Effector memory CD8-positive, alpha-beta T cell (primary cell): ENCODE results near the gene SOS2.

Experiments used
- ATAC-seq: fragments of 150-1000 bp; cut with Tn5 transposase; replicated peaks from 2 replicates; pipeline ENCODE4 v1.10.0; 2021; ENCODE audit warnings: mild to moderate bottlenecking, moderate library complexity
- DNase-seq, 3 experiments: peaks; one replicate each; pipeline ENCODE4 v3.0.0; 2021
- H3K27ac Mint-ChIP-seq, 2 donors: one replicate each; pipeline ENCODE4 v1.8.0; 2022; ENCODE audit warnings: mild to moderate bottlenecking in 2 of 2, mixed read lengths in 2 of 2, moderate library complexity in 2 of 2
- H3K27me3 Mint-ChIP-seq, 2 donors: one replicate each; pipeline ENCODE4 v1.8.0; 2022; ENCODE audit warnings: mixed read lengths in 2 of 2
- H3K36me3 Mint-ChIP-seq: one replicate; pipeline ENCODE4 v1.8.0; 2022; ENCODE audit warnings: mild to moderate bottlenecking, moderate library complexity, mixed read lengths; ENCODE audit not compliant: insufficient read depth
- H3K4me1 Mint-ChIP-seq, 2 donors: one replicate each; pipeline ENCODE4 v1.8.0; 2022; ENCODE audit warnings: low read depth in 2 of 2, mixed read lengths in 2 of 2
- H3K4me3 Mint-ChIP-seq, 2 donors: one replicate each; pipeline ENCODE4 v1.8.0; 2022; ENCODE audit warnings: mild to moderate bottlenecking in 2 of 2, mixed read lengths in 2 of 2, moderate library complexity in 2 of 2
- H3K9me3 Mint-ChIP-seq, 2 donors: one replicate each; pipeline ENCODE4 v1.8.0; 2022; ENCODE audit warnings: mixed read lengths in 2 of 2
- total RNA-seq, 9 experiments: gene quantifications; one replicate each; lab custom pipeline; 2026; lab: John Stamatoyannopoulos, UW

Gene SOS2
- total RNA-seq, result 46.7 to 215 (median 81.6) reads per million in 9 experiments

GRCh38 chr14:50231475-50232275 is at the start of gene SOS2:
Gene SOS2, minus strand, starts transcription at chr14:50231578. Its CDS starts 295 bp downstream, at chr14:50231283.
- DNase-seq, result peak; percentile 76 to 83 (median 83)
- H3K9me3 Mint-ChIP-seq, result no peaks in the 10 kb centered on the region
- H3K4me1 Mint-ChIP-seq, result peaks cover 22 to 32% of the 10 kb centered on the region in 2 donors

GRCh38 chr14:50272498-50272897 is 41.1 kb upstream of the SOS2 start:
- Mint-ChIP-seq H3K27ac (no peak overlapping the region), H3K9me3 (no peaks in the 10 kb centered on the region), H3K36me3 (no peaks in the 10 kb centered on the region), H3K27me3 (no peaks in the 10 kb centered on the region), H3K4me1 (no peaks in the 10 kb centered on the region), H3K4me3 (no peak overlapping the region)
- no peak for ATAC-seq
- DNase-seq, result no peak

More at GRCh38 chr14:50231475-50232275, at the start of gene SOS2:
- Mint-ChIP-seq H3K4me3 (peak within 1 kb of the TSS; percentile 77 to 92), H3K36me3 (peaks cover 23% of the 10 kb centered on the region), H3K27me3 (no peaks in the 10 kb centered on the region), H3K27ac (peak within 1 kb of the TSS; percentile 81 to 96)
- ATAC-seq, result peak; percentile 83

- Mint-ChIP-seq H3K4me1 (no peaks in the 10 kb centered on the region), H3K27me3 (no peaks in the 10 kb centered on the region), H3K9me3 (no peaks in the 10 kb centered on the region), H3K36me3 (no peaks in the 10 kb centered on the region), H3K4me3 (no peak overlapping the region), H3K27ac (no peak overlapping the region)
- ATAC-seq, result no peak
- no peak for DNase-seq
Measured at GRCh38 chr14:50270932-50271331, 39.6 kb upstream of the SOS2 start.

GRCh38 chr14:50265029-50265428 is 33.7 kb upstream of the SOS2 start:
- ATAC-seq, result no peak
- DNase-seq, result no peak
- Mint-ChIP-seq H3K36me3 (no peaks in the 10 kb centered on the region), H3K27ac (no peak overlapping the region), H3K4me1 (peaks cover 0 to 4% of the 10 kb centered on the region in 2 donors), H3K9me3 (no peaks in the 10 kb centered on the region), H3K27me3 (no peaks in the 10 kb centered on the region), H3K4me3 (no peak overlapping the region)

- ATAC-seq (no peak), DNase-seq (no peak)
- Mint-ChIP-seq H3K36me3 (no peaks in the 10 kb centered on the region), H3K27ac (no peak overlapping the region), H3K27me3 (no peaks in the 10 kb centered on the region), H3K4me1 (peaks cover 0 to 4% of the 10 kb centered on the region in 2 donors), H3K4me3 (no peak overlapping the region), H3K9me3 (no peaks in the 10 kb centered on the region)
Measured at GRCh38 chr14:50263321-50263720, 31.9 kb upstream of the SOS2 start.

- Mint-ChIP-seq H3K4me3 (no peak overlapping the region), H3K4me1 (peaks cover 0 to 4% of the 10 kb centered on the region in 2 donors), H3K36me3 (no peaks in the 10 kb centered on the region), H3K27me3 (no peaks in the 10 kb centered on the region), H3K9me3 (no peaks in the 10 kb centered on the region), H3K27ac (no peak overlapping the region)
- DNase-seq (no peak), ATAC-seq (no peak)
Measured at GRCh38 chr14:50262865-50263264, 31.5 kb upstream of the SOS2 start.

GRCh38 chr14:50260511-50260910 is 29.1 kb upstream of the SOS2 start:
- H3K36me3 Mint-ChIP-seq, result no peaks in the 10 kb centered on the region
- H3K4me1 Mint-ChIP-seq, result peaks cover 0 to 4% of the 10 kb centered on the region in 2 donors
- ATAC-seq (peak; percentile 61), DNase-seq (peak in 2 of 3 experiments; percentile 1)
- no peak overlapping the region for H3K4me3 Mint-ChIP-seq
- H3K27ac Mint-ChIP-seq, result no peak overlapping the region
- H3K9me3 Mint-ChIP-seq, result no peaks in the 10 kb centered on the region
- no peaks in the 10 kb centered on the region for H3K27me3 Mint-ChIP-seq

GRCh38 chr14:50260072-50260471 is 28.7 kb upstream of the SOS2 start:
- peaks cover 0 to 4% of the 10 kb centered on the region in 2 donors for H3K4me1 Mint-ChIP-seq
- H3K36me3 Mint-ChIP-seq, result no peaks in the 10 kb centered on the region
- no peaks in the 10 kb centered on the region for H3K9me3 Mint-ChIP-seq
- no peak overlapping the region for H3K27ac Mint-ChIP-seq
- no peak for DNase-seq
- H3K27me3 Mint-ChIP-seq, result no peaks in the 10 kb centered on the region
- H3K4me3 Mint-ChIP-seq, result no peak overlapping the region
- ATAC-seq, result no peak

- no peaks in the 10 kb centered on the region for H3K27me3 Mint-ChIP-seq
- H3K4me3 Mint-ChIP-seq, result no peak overlapping the region
- DNase-seq (no peak), ATAC-seq (no peak)
- H3K27ac Mint-ChIP-seq, result peak overlapping the region in 1 of 2 donors; percentile 58
- H3K9me3 Mint-ChIP-seq, result no peaks in the 10 kb centered on the region
- no peaks in the 10 kb centered on the region for H3K36me3 Mint-ChIP-seq
- H3K4me1 Mint-ChIP-seq, result peaks cover 0 to 4% of the 10 kb centered on the region in 2 donors
Measured at GRCh38 chr14:50257732-50258131, 26.4 kb upstream of the SOS2 start.

- Mint-ChIP-seq H3K9me3 (no peaks in the 10 kb centered on the region), H3K36me3 (no peaks in the 10 kb centered on the region), H3K4me3 (no peak overlapping the region), H3K4me1 (no peaks in the 10 kb centered on the region), H3K27ac (no peak overlapping the region), H3K27me3 (no peaks in the 10 kb centered on the region)
- no peak for DNase-seq
- no peak for ATAC-seq
Measured at GRCh38 chr14:50254248-50254647, 22.9 kb upstream of the SOS2 start.

- ATAC-seq, result no peak
- Mint-ChIP-seq H3K27ac (no peak overlapping the region), H3K27me3 (no peaks in the 10 kb centered on the region), H3K4me3 (no peak overlapping the region), H3K9me3 (no peaks in the 10 kb centered on the region), H3K4me1 (no peaks in the 10 kb centered on the region), H3K36me3 (peaks cover 4% of the 10 kb centered on the region)
- DNase-seq, result no peak
Measured at GRCh38 chr14:50249136-50249775, 17.9 kb upstream of the SOS2 start.

- DNase-seq (no peak), ATAC-seq (no peak)
- Mint-ChIP-seq H3K4me1 (no peaks in the 10 kb centered on the region), H3K36me3 (peaks cover 4% of the 10 kb centered on the region), H3K4me3 (no peak overlapping the region), H3K9me3 (no peaks in the 10 kb centered on the region), H3K27me3 (no peaks in the 10 kb centered on the region), H3K27ac (no peak overlapping the region)
Measured at GRCh38 chr14:50247245-50247644, 15.9 kb upstream of the SOS2 start.

GRCh38 chr14:50242566-50243310 is 11.4 kb upstream of the SOS2 start:
- Mint-ChIP-seq H3K36me3 (peaks cover 4% of the 10 kb centered on the region), H3K27me3 (no peaks in the 10 kb centered on the region), H3K9me3 (no peaks in the 10 kb centered on the region), H3K4me1 (no peaks in the 10 kb centered on the region), H3K4me3 (no peak overlapping the region), H3K27ac (peak overlapping the region in 1 of 2 donors; percentile 44)
- no peak for DNase-seq
- ATAC-seq, result no peak
